ENCODE measurements around the gene TMIGD2.
"Not testable (repeated sequence)": the region's sequence is repeated elsewhere in the genome, so short reads cannot be mapped to it uniquely, and the experiment has no call there.

The TMIGD2 gene

DNA sequence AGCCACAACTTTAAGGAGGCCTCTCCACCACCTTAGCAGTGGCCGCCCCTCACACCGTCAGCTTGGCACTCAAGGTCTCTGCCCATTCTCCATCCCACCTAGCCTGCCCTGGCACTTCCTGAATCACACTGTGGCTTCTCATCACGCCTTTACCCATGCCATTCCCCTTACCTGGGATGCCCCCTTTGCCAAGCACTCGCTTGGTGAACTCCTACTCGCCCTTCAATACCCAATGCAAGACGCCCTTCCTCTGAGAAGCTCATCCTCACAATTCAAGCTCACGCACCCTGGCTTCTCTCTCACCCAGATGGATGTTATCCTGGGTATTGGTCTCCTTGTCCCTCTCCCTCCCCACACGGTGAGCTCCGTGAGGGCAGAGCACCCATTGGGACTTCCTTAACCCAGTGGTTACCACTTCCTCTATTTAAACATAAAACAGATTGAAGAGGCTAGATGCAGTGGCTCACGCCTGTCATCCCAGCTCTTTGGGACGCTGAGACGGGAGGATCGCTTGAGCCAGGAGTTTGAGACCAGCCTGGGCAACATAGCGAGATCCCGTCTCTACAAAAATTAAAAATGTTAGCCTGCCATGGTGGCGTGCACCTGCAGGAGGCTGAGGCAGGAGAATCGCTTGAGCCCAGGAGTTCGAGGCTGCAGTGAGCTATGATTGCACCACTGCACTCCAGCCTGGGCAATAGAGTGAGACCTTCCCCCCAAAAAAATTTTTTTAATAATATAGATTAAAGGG is 35.8 kb downstream of the TMIGD2 start:
- DNase-seq, result no peak

DNA sequence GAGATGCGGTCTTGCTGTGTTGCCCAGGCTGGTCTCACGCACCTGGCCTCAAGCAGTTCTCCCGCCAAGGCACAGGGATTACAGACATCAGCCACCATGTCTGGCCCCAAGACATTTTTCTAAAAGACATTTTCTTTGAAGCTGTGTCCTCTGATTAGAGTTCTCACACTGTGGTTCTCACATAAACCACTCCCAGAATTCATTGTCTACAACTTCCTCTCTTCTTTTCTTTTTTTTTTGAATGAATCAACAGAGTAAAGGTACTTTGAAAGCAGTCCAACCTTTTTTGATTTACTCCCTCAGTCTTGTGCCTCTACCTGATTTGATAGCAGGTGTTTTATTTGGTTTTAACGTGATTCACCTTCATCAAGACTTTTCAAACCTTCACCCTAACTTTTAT is 37.4 kb downstream of the TMIGD2 start:
- DNase-seq, result no peak

DNA sequence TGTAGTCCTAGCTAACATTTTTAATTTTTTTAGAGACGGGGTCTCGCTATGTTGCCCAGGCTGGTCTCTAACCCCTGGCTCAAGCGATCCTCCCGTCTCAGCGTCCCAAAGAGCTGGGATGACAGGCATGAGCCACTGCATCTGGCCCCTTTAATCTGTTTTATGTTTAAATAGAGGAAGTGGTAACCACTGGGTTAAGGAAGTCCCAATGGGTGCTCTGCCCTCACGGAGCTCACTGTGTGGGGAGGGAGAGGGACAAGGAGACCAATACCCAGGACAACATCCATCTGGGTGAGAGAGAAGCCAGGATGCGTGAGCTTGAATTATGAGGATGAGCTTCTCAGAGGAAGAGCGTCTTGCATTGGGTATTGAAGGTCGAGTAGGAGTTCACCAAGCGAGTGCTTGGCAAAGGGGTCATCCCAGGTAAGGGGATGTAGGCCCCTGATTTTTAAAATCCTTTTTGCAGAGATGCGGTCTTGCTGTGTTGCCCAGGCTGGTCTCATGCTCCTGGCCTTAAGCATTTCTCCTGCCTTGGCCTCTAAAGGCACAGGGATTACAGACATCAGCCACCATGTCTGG is 41.5 kb downstream of the TMIGD2 start:
- no peak for DNase-seq

DNA sequence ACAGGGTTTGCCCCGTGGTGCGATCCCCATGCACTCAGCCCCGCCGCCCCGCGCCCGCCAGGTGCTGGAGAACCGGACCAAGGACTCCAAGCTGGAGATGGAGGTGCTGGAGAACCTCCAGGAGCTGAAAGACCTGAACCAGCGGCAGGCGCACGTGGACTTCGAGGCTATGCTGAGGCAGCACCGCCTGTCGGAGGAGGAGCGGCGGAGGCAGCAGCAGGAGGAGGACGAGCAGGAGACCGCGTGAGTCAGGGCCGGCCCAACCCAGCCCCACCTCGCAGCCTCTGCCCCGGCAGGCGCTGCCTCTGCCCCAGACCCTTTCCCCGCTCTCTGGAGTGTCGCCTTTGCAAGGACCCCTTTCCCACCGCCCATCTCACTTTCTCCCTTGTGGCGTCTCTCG is 44.0 kb downstream of the TMIGD2 start:
- no peak for DNase-seq

DNA sequence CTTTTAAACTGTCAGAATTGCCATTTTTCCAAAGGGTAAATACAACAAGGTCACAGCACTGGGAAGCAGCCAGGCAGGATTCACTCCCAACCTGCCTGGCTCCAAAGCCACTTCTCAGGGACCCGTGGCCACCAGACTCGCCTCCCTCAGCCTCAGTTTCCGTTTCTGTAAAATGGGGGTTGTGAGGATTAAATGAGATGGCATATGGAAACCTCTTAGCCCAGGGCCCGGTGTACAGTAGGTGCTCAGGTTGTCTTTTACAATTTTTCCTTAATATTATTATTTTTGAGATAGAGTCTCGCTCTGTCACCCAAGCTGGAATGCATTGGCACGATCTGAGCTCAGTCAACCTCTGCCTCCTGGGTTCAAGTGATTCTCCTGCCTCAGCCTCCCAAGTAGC is 45.2 kb downstream of the TMIGD2 start:
- DNase-seq, result no peak

DNA sequence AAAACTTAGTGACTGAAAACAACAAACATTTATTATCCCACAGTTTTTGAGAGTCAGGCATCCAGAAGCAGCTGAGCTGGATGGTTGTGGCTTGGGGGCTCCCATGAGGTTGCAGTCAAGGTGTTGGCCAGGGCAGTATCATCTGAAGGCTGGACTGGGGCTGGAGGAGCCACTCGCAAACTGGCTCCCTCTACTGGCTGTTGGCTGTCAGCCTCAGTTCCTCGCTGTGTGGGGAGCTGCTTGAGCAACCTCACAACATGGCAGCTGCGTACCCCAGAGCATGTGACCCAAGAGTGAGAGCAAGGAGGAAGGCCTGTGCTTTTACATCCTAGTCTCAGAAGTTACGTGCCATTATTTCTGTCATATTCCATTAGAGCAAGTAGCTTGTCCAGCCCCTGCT is 45.6 kb downstream of the TMIGD2 start:
- DNase-seq, result no peak

DNA sequence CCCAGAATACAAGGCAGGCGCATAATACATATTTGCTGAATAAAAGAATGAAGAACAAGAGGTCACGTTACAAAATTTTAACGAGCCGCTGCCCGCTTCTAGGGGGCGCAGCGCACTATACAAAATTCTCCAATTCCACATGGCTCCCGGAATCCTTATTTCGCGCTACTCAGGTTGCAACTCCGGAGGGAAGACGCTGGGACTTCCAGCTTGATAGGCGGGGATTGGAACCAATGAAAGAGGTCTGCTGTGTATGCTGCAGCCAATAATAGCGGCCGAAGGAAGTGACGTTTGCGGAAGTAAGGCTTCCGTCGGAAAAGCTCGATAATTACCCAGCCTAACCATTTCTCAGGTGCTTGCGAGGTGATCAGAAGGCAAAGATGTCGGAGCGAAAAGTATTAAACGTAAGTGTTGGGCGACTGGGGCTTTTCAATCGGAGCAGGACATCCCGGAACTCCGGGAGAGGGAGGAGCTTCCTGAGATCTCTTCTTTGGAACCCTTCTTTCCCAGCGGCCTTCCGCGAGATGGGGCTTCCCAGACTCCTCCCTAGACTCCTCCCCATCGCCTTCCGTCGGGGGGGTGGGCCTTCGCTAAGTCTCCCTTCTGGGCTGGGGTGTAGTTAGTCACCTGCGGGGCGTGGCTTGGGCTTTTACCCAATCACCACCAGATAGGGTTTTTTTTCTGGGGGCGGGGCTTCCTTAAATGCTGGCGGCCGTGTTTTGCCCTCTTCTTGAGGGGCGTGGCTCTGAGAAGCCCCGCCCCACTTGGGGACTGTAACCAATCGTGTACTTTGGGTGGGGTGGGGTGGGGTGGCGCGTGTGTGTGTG is 55.2 kb downstream of the TMIGD2 start, which contains the start of gene YJU2:
Gene YJU2 (plus strand): TSS at position 314 of the 827 bp plus-strand sequence. CDS start 67 bp downstream, at position 381.
- peak; percentile 99 for DNase-seq

DNA sequence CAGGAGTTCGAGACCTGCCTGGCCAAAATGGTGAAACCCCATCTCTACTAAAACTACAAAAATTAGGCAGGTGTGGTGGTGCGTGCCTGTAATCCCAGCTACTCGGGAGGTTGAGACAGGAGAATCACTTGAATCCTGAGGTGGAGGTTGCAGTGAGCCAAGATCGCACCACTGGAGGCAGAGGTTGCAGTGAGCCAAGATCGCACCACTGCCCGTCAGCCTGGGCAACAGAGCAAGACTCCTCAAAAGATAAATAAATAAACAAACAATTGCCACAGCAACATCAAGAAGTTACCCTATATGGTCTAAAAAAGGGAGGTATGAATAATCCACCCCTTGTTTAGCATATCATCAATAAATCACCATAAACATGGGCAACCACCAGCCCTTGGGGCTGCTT is 56.3 kb downstream of the TMIGD2 start:
- not testable (repeated sequence) for DNase-seq

Data from NCI-H1048 (cell line).